Activated T-cell treated with anti-CD3 and anti-CD28 coated beads for 48 hours (primary cell): ENCODE results near the gene CSKMT.
"Not testable (repeated sequence)": the region's sequence is repeated elsewhere in the genome, so short reads cannot be mapped to it uniquely, and the experiment has no call there.

Experiments used
- DNase-seq: peaks from one replicate; pipeline ENCODE4 v3.0.0-alpha.2; 2020; ENCODE audit warnings: low read depth

Gene CSKMT

GRCh38 chr11:62656796-62657429, 8.2 kb upstream of the CSKMT start:
- DNase-seq: no peak

- no peak for DNase-seq
Measured at GRCh38 chr11:62664405-62665074, 572 bp upstream of the CSKMT start.

GRCh38 chr11:62665599-62666258, 617 bp downstream of the CSKMT start:
- DNase-seq: peak; percentile 56

- no peak for DNase-seq
Measured at GRCh38 chr11:62666259-62666926, 1.3 kb downstream of the CSKMT start.

GRCh38 chr11:62667460-62667859, 2.3 kb downstream of the CSKMT start:
- no peak for DNase-seq

- no peak for DNase-seq
Measured at GRCh38 chr11:62669420-62670161, 4.5 kb downstream of the CSKMT start.

GRCh38 chr11:62671236-62671607, 6.1 kb downstream of the CSKMT start:
- no peak for DNase-seq

GRCh38 chr11:62671608-62672389, 6.7 kb downstream of the CSKMT start, which contains the start of the genes LBHD1 and UQCC3:
LBHD1 (minus strand) TSS chr11:62672267; CDS start chr11:62670031, 2,236 bp downstream.
UQCC3 (plus strand) TSS chr11:62671673; CDS start chr11:62671746, 73 bp downstream.
- DNase-seq: peak; percentile 67

- no peak for DNase-seq
Measured at GRCh38 chr11:62673196-62673525, 8.0 kb downstream of the CSKMT start.

- DNase-seq: not testable (repeated sequence)
Measured at GRCh38 chr11:62675415-62675814, 10.3 kb downstream of the CSKMT start.

GRCh38 chr11:62676698-62677097, 11.6 kb downstream of the CSKMT start:
- no peak for DNase-seq

- no peak for DNase-seq
Measured at GRCh38 chr11:62677156-62677555, 12.0 kb downstream of the CSKMT start.

GRCh38 chr11:62677714-62678113, 12.6 kb downstream of the CSKMT start:
- DNase-seq: no peak

GRCh38 chr11:62678433-62678769, 13.3 kb downstream of the CSKMT start:
- DNase-seq: no peak

GRCh38 chr11:62678770-62679696, 13.9 kb downstream of the CSKMT start, which contains the start of gene UBXN1:
UBXN1 (minus strand) TSS chr11:62679073; CDS start chr11:62678923, 150 bp downstream.
- peak; percentile 84 for DNase-seq

- peak; percentile 25 for DNase-seq
Measured at GRCh38 chr11:62680825-62681240, 15.7 kb downstream of the CSKMT start.

- DNase-seq: no peak
Measured at GRCh38 chr11:62682518-62682917, 17.4 kb downstream of the CSKMT start.

GRCh38 chr11:62687508-62688396, 22.6 kb downstream of the CSKMT start:
- no peak for DNase-seq

GRCh38 chr11:62688491-62688890, 23.4 kb downstream of the CSKMT start:
- no peak for DNase-seq
